Peyer's patch (tissue), 4 donors: Measurements from ENCODE around the gene CD63.

ENCODE experiments used
- POLR2A ChIP-seq, 2 donors: fragments of 450-650 bp; IDR thresholded peaks; one replicate each; pipeline ENCODE4 v1.5.1; 2017; ENCODE audit warnings: antibody characterized with exemption in 2 of 2, mild to moderate bottlenecking in 2 of 2, moderate library complexity in 2 of 2
- TF ChIP-seq, protein P1 (sequence below), 6 experiments: fragments of 450-650 bp in 4 of 6; fragments of 200-600 bp in 2 of 6; sonication (generic) in 1 of 6; IDR thresholded peaks; one replicate each; pipeline ENCODE4 v1.5.1; 2017 to 2019; ENCODE audit warnings: antibody characterized with exemption in 6 of 6, mild to moderate bottlenecking in 3 of 6, moderate library complexity in 1 of 6

- no peak for TF ChIP-seq POLR2A (IDR thresholded peaks at IDR 0.05)
- TF ChIP-seq, protein P1, sequence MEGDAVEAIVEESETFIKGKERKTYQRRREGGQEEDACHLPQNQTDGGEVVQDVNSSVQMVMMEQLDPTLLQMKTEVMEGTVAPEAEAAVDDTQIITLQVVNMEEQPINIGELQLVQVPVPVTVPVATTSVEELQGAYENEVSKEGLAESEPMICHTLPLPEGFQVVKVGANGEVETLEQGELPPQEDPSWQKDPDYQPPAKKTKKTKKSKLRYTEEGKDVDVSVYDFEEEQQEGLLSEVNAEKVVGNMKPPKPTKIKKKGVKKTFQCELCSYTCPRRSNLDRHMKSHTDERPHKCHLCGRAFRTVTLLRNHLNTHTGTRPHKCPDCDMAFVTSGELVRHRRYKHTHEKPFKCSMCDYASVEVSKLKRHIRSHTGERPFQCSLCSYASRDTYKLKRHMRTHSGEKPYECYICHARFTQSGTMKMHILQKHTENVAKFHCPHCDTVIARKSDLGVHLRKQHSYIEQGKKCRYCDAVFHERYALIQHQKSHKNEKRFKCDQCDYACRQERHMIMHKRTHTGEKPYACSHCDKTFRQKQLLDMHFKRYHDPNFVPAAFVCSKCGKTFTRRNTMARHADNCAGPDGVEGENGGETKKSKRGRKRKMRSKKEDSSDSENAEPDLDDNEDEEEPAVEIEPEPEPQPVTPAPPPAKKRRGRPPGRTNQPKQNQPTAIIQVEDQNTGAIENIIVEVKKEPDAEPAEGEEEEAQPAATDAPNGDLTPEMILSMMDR (IDR thresholded peaks at IDR 0.05): no peak
Observed at GRCh38 chr12:55762646-55763045, 33.8 kb upstream of the CD63 start.
